ENCODE measurements around the gene NANOGP8. TPM values are rescaled to one million over a fixed set of nuclear protein-coding genes. Genes with fewer than 3 reads are reported as not detected.

The NANOGP8 gene
- total RNA-seq, 1 experiment from 2014 or later = 88.4 TPM

GRCh38 chr15:35038626-35039451, 46.3 kb downstream of the NANOGP8 start:
- H3K4ac ChIP-seq (ENCODE audit: low read depth, low read length) = no peak overlapping the region
- H3K79me1 ChIP-seq (ENCODE audit: insufficient read depth, low read depth, low read length, poor library complexity, severe bottlenecking) = no peaks in the 10 kb centered on the region
- peak overlapping the region; percentile 68 for H3K27ac ChIP-seq (ENCODE audit: insufficient read length, low read depth, low read length)
- H2BK5ac ChIP-seq (ENCODE audit: insufficient read length, low read length) = no peak overlapping the region
- no peaks in the 10 kb centered on the region for H3K23me2 ChIP-seq (ENCODE audit: insufficient read length, low read depth, low read length, poor library complexity, severe bottlenecking)
- H3K79me2 ChIP-seq (ENCODE audit: insufficient read depth, low read length) = no peaks in the 10 kb centered on the region
- no peak overlapping the region for H3T11ph ChIP-seq (ENCODE audit: low read length)
- H4K91ac ChIP-seq (ENCODE audit: insufficient read length, low read depth, low read length) = no peak overlapping the region
- Mint-ChIP-seq H3K4me1 (peaks cover 14 to 23% of the 10 kb centered on the region in 2 experiments), H3K27me3 (ENCODE audit: low read depth) (no peaks in the 10 kb centered on the region), H3K4me3 (no peak overlapping the region), H3K27ac (peak overlapping the region in 2 of 3 experiments; percentile 29 to 81; a peak in 5 of 7 replicates), H3K36me3 (ENCODE audit: insufficient read depth in 1 of 3, low read depth in 3 of 3) (no peaks in the 10 kb centered on the region; a peak in 1 of 7 replicates), H3K9me3 (no peaks in the 10 kb centered on the region)
- H3K4me1 ChIP-seq (ENCODE audit: insufficient read depth, low read length) = no peaks in the 10 kb centered on the region
- no peak overlapping the region for H2AFZ ChIP-seq (ENCODE audit: low read length)
- H3K9ac ChIP-seq (ENCODE audit: extremely low read depth, insufficient read length, low read length) = no peak overlapping the region
- H3K27me3 ChIP-seq (ENCODE audit: insufficient read depth, low read length) = no peaks in the 10 kb centered on the region
- no peak overlapping the region for H3K23ac ChIP-seq (ENCODE audit: insufficient read length, low read depth, low read length)
- H4K20me1 ChIP-seq (ENCODE audit: control insufficient read depth, insufficient read depth, insufficient read length) = no peaks in the 10 kb centered on the region
- peak overlapping the region; percentile 8 for H3K4me2 ChIP-seq (ENCODE audit: insufficient read depth, insufficient read length, low read length)
- H2AK5ac ChIP-seq (ENCODE audit: insufficient read length, low read length) = no peak overlapping the region
- no peak overlapping the region for H3K18ac ChIP-seq (ENCODE audit: insufficient read length, low read depth, low read length)
- H2BK20ac ChIP-seq (ENCODE audit: low read depth, low read length, poor library complexity, severe bottlenecking) = no peak overlapping the region
- H2BK120ac ChIP-seq (ENCODE audit: low read depth, low read length, poor library complexity, severe bottlenecking) = no peak overlapping the region
- TF ChIP-seq CTCF (conservative IDR thresholded peaks at IDR 0.05) = no peak
- H3K56ac ChIP-seq (ENCODE audit: insufficient read length, low read depth, low read length) = no peak overlapping the region
- H2BK15ac ChIP-seq (ENCODE audit: low read depth, low read length) = no peak overlapping the region
- DNase-seq = no peak
- no peak overlapping the region for H2BK12ac ChIP-seq (ENCODE audit: insufficient read length, low read depth, low read length)
- H4K8ac ChIP-seq (replicated peaks; ENCODE audit: insufficient read length, low read depth, low read length) = no peak overlapping the region
- H3K14ac ChIP-seq (ENCODE audit: insufficient read depth, low read length) = no peak overlapping the region
- no peaks in the 10 kb centered on the region for H3K9me3 ChIP-seq (ENCODE audit: control insufficient read depth, low read depth, low read length)
- WGBS (ENCODE audit: extremely low coverage, insufficient read length, low lambda C conversion rate) = no CpG with 5 or more reads among the region's 6 CpGs
- H4K5ac ChIP-seq (ENCODE audit: insufficient read length, low read depth, low read length) = no peak overlapping the region

Other genes starting within 250 kb of the NANOGP8 start
- 54.4 and 58.5 TPM in 2 replicates for gene AQR, start 115.6 kb downstream of the NANOGP8 start, total RNA-seq (2021)
- 108 and 111 TPM in 2 replicates for gene ZNF770, start 97.0 kb downstream of the NANOGP8 start, total RNA-seq (2021)